ENCODE data around the gene HTD2. TPM values are rescaled to one million over a fixed set of nuclear protein-coding genes. Genes with fewer than 3 reads are reported as not detected.

HTD2 gene
- total RNA-seq: 10.3 and 13.3 TPM in 2 replicates

GRCh38 chr3:58305882-58306711, at the start of gene HTD2, which contains the start of gene RPP14:
Gene HTD2 (plus strand): TSS chr3:58306520. CDS start chr3:58317614, 11,094 bp downstream.
Gene RPP14 (plus strand): TSS chr3:58306245. CDS start chr3:58310330, 4,085 bp downstream.

GRCh38 chr3:58332575-58333188, 26.4 kb downstream of the HTD2 start, which contains the start of gene PXK:
Gene PXK (plus strand): TSS chr3:58332892. CDS start chr3:58332989, 97 bp downstream.

Other genes with a start within 250 kb of the HTD2 start
- gene DNASE1L3, start 95.5 kb upstream of the HTD2 start, total RNA-seq: 0.35 TPM in 1 of 2 replicates, not detected in the other
- gene ABHD6, start 68.7 kb upstream of the HTD2 start, total RNA-seq: 3.2 and 6.2 TPM in 2 replicates
- gene RPP14, start 275 bp upstream of the HTD2 start, total RNA-seq: 6.1 and 6.5 TPM in 2 replicates
- 39.7 and 56.2 TPM in 2 replicates for gene PXK, start 26.4 kb downstream of the HTD2 start, total RNA-seq
- 68.1 and 116 TPM in 2 replicates for gene PDHB, start 127.3 kb downstream of the HTD2 start, total RNA-seq
- gene KCTD6, start 185.6 kb downstream of the HTD2 start, total RNA-seq: 8.9 and 13.6 TPM in 2 replicates
- 8.2 and 30.9 TPM in 2 replicates for gene ACOX2, start 230.7 kb downstream of the HTD2 start, total RNA-seq